Stimulated activated effector memory CD8-positive, alpha-beta T cell treated with anti-CD3 and anti-CD28 coated beads, Interleukin-12 subunit alpha, Interleukin-12 subunit beta, amount 100 ng/mL, for 72 hours (primary cell): ENCODE results near the gene PCNX2.

Source experiments
- ATAC-seq: fragments of 150-1000 bp; cut with Tn5 transposase; 2 replicates; pipeline ENCODE4 v1.10.0; 2021
- DNase-seq, 2 donors: peaks; one replicate each; pipeline ENCODE4 v3.0.0; 2021 to 2022; ENCODE audit warnings: low spot score in 2 of 2
- H3K27ac Mint-ChIP-seq: one replicate; pipeline ENCODE4 v1.8.0; 2022; ENCODE audit warnings: mild to moderate bottlenecking, mixed read lengths
- H3K36me3 Mint-ChIP-seq: one replicate; pipeline ENCODE4 v1.8.0; 2022; ENCODE audit warnings: mild to moderate bottlenecking, mixed read lengths
- H3K4me1 Mint-ChIP-seq: one replicate; pipeline ENCODE4 v1.8.0; 2022; ENCODE audit warnings: mixed read lengths
- H3K4me3 Mint-ChIP-seq: one replicate; pipeline ENCODE4 v1.8.0; 2022; ENCODE audit warnings: mild to moderate bottlenecking, mixed read lengths
- H3K9me3 Mint-ChIP-seq: one replicate; pipeline ENCODE4 v1.8.0; 2022; ENCODE audit warnings: mixed read lengths

PCNX2 gene

DNA sequence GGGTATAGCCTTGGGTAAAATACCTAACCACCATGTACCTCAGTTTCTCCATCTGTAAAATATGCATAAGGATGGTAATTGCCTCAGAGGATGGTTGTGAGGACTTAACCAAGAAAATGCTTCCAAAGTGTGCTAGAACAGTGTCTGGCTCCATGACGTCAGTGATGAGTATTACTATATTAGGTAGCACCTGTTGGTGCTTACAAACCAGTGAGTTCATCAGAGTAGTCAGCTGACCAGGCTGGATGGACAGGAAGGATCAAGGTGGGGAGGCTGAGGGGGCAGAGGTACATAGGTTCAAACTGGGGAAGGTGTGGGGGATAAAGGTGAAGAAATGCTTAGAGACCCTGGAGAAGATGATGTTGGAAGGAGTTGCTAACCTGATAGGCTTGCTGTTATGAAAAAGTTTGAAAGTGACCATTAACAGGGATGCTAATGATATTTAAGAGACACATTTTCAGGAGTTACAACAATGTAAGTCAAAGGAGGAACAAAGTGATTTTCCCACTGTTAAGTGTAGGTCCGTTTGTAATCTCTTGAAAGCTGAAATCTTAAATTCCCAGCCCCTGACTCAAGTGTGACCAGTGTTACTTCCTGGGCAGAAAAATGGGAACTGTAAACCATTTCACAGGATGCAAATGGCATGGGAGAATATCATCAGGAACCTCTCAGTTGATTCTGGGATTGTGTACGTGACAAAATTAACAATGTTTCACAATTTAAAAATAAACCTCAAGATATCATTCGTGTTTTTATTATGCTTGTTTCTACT, 340.7 kb downstream of the PCNX2 start:
- DNase-seq: peak in 1 of 2 donors; percentile 4

DNA sequence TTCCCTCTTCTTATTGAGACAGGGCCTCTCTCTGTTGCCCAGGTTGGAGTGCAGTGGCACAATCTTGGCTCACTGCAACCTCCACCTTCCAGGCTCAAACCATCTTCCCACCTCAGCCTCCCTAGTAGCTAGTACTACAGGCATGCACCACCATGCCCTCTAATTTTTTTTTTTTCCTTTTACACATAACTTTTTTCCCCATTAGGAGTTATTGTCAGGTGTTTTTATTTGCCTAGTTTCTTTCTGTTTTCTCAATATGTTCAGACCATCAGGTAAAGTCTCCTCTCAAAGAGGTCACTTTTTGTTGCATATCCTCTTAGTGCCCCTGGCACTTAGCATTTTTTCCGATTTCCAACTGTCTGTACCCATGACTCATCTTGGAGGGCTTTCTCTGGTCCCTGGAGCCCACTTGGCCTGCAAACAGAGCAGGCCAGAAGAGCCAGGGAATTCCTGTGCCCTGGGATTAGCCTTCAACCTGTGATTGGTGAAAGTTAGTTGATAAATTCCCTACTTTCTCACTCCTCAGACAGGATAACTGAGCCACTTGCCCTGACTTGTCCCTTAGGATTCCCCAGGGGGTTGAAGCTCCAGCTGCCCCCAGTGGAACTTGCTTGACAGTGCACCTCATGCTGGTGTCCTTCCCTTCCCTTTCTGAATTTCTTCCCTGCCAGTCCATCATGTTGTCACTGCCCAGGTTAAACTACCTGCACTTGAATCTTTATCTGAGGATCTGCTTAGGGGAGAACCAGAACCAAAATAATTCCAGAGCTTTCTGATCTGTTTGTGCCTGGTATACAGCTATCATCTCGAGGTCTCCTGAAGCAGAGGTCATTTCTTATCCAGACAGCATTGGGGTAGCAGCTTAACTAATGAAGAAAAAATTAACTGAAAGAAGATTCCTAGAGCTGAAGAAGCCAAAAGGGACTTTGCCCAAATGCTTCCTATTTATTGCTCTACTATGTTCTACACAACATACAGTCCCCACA, 342.7 kb downstream of the PCNX2 start:
- H3K4me3 Mint-ChIP-seq: peak overlapping the region; percentile 86
- H3K36me3 Mint-ChIP-seq: peaks cover 27% of the 10 kb centered on the region
- no peak for ATAC-seq
- no peaks in the 10 kb centered on the region for H3K9me3 Mint-ChIP-seq
- no peak for DNase-seq
- peak overlapping the region; percentile 50 for H3K27ac Mint-ChIP-seq
- peaks cover 37% of the 10 kb centered on the region for H3K4me1 Mint-ChIP-seq

More for the DNA sequence above, 340.7 kb downstream of the PCNX2 start:
- Mint-ChIP-seq H3K27ac (peak overlapping the region; percentile 2), H3K4me3 (no peak overlapping the region), H3K9me3 (no peaks in the 10 kb centered on the region), H3K36me3 (peaks cover 47% of the 10 kb centered on the region), H3K4me1 (peaks cover 29% of the 10 kb centered on the region)
- ATAC-seq: no peak

DNA sequence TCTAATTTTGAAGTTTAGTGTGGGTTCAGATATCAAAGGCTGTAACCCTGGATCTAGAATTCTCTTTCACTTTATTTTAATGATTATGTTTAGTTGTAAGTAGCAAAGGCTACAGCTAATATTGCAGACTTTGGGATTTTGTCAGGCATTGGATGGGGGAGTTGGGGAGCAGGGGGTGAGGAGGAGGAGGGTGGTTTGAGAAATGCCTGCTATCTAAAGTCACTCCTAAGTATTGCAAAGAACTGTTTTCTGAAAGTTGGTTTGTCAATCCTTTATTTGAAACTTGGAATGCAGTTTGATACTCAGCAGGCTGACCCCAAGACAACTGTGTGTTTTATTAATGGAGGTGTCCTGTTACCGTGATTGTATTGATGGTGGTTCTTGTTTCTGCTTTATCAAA, 343.9 kb downstream of the PCNX2 start:
- Mint-ChIP-seq H3K27ac (peak overlapping the region; percentile 88), H3K9me3 (no peaks in the 10 kb centered on the region), H3K36me3 (peaks cover 15% of the 10 kb centered on the region), H3K4me3 (peak overlapping the region; percentile 86), H3K4me1 (peaks cover 37% of the 10 kb centered on the region)
- no peak for DNase-seq
- no peak for ATAC-seq

DNA sequence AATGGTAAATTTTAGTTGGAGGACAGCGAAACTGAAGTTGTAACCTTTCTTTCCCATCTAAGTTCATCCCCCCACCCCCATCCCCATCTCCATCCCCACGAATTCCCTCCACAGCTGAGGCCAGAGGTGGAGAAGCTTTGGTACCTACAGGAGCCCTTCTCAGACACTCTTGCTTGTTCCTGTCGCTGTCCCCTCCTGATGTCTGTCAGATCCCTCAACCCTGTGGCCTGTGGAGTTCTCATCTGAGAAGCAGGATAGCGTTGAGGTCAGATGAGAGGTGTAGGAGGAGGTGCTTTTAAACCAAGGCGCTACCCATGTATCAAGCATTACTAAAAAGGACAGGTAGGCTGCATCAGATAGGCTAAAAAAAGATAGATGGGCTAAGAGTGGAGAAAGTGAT, 344.3 kb downstream of the PCNX2 start:
- ATAC-seq (peak; percentile 64), DNase-seq (peak in 1 of 2 donors; percentile 57)
- H3K4me1 Mint-ChIP-seq: peaks cover 37% of the 10 kb centered on the region
- H3K9me3 Mint-ChIP-seq: no peaks in the 10 kb centered on the region
- H3K36me3 Mint-ChIP-seq: peaks cover 11% of the 10 kb centered on the region
- H3K27ac Mint-ChIP-seq: peak overlapping the region; percentile 88
- peak overlapping the region; percentile 86 for H3K4me3 Mint-ChIP-seq

DNA sequence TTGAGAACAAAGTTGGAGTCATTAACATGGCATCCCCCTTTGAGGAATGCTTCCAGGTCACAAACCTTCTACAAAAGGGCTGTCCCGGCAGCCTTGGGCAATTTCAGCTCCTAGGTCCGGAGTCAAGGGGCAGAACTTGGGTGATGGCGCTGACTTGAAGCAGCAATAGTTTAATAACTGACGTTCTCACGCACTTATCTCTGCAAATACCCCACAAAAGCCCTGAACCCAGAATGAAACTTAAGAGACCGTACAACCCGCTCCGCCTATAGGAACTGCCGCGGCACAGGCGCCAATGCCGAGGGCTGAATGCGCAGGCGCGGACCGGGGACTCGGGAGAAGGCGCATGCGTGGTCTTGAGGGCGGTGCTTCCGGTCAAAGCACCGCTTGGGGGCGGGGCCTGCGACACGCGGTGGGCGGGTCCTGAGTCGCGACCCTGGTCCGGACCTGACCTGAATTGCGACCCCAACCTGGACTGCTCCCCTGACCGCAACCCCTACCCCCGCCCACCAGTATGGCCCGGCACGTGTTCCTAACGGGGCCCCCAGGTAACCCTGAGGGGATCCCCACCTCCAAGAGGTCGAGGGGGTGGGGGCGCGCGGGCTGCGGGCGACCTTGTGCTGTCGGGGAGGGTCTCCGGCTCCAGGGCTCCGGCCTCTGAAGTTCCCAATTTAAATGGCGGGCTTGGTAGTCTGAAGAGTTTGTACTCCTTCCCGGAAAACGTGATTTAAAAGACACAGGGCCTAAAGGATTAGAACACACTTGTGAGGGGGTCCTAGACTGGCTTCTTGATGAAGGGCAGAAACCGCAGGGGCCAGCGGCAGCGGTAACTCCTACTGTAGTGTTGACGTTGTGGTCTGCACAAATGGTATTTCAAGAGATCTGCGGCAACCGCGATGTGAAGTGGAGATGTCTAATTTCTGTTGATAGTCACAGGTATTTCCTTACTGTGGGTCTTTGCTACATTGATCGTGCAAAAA, 345.0 kb downstream of the PCNX2 start, which contains the start of gene NTPCR:
Gene NTPCR, plus strand, starts transcription at position 415 of the 980 bp plus-strand sequence. Its CDS starts 100 bp downstream, at position 515.
- Mint-ChIP-seq H3K4me1 (peaks cover 37% of the 10 kb centered on the region), H3K27ac (peak within 1 kb of the TSS; percentile 88), H3K36me3 (peaks cover 9% of the 10 kb centered on the region), H3K4me3 (peak within 1 kb of the TSS; percentile 86), H3K9me3 (no peaks in the 10 kb centered on the region)
- peak; percentile 98 to 99 for DNase-seq
- ATAC-seq: peak; percentile 84

DNA sequence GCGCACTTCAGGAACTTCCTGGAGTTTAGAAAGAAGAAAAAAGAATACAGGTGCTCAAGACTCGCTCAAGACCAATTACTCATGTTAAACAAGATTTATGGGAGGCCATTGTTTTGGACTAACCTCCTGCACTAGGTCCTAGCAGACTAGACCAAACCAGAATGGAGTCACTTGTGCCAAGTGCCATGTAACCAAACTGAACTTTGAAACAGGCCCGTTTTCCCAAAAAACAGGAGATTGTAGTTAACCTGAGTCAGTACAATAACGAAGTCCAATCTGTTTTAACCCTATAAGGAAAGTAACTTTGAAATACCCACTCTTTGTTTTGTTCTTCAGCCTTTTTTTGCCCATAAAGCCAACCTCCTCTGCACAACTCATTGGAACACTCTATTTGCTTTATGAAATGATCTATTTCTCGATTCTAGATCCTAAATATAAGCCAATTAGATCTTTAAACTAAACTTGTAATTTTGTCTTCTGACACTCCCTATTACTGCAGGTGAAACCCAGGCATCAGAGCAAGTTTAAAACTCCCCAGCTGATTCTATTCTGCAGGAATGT, 345.8 kb downstream of the PCNX2 start:
- Mint-ChIP-seq H3K4me1 (peaks cover 41% of the 10 kb centered on the region), H3K27ac (peak overlapping the region; percentile 88), H3K9me3 (no peaks in the 10 kb centered on the region), H3K4me3 (peak overlapping the region; percentile 86), H3K36me3 (peaks cover 9% of the 10 kb centered on the region)
- DNase-seq (no peak), ATAC-seq (no peak)

DNA sequence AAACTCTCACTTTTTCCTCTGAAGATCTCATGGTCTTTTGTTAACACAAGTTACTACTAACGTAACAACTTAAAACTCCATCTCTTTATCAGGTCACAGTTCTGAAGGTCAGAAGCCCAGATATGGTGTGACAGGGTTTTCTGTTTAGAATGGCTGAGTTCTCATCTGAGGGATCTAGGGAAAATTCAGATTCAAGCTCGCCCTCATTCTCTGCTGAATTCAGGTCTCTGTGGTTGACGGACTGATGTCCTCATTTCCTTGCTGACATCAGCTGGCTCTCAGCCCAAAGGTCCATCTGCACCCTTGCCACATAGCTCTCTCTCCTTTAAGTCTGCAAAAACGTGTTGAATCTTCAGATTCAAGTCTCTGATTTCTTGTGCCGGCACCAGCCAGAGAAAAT, 351.2 kb downstream of the PCNX2 start:
- Mint-ChIP-seq H3K4me1 (peaks cover 27% of the 10 kb centered on the region), H3K9me3 (no peaks in the 10 kb centered on the region), H3K36me3 (no peaks in the 10 kb centered on the region), H3K27ac (peak overlapping the region; percentile 81), H3K4me3 (peak overlapping the region; percentile 51)
- ATAC-seq (peak; percentile 52), DNase-seq (no peak)

DNA sequence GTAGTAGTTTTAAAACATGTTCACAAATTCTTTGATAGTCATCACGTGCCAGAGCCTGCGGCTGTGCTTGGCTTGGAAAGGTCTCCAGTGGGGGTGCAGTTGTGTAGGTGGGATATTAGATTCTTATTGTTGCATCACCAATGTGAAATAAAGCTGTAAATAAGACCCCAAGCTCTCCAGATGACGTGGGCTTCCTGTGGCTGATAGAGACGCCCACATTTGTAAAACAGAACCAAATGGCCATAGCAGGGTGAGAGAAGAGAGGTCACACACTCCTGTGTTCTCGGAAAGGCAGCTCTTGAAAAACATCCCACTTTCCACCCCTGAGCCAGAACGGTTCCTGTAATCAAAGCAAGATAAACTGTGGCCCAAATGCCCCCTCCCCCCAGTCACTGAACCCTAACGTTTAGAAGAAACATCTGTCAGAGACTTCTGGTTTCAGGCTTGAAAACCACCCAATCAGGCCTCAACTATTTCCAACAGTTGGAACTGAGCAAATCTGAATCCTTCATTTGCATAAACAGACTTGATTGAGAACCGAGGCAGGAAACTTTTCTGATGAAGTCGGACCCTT, 351.8 kb downstream of the PCNX2 start:
- peak in 1 of 2 donors; percentile 62 for DNase-seq
- no peaks in the 10 kb centered on the region for H3K9me3 Mint-ChIP-seq
- peak; percentile 79 for ATAC-seq
- H3K4me3 Mint-ChIP-seq: peak overlapping the region; percentile 51
- H3K4me1 Mint-ChIP-seq: peaks cover 23% of the 10 kb centered on the region
- peak overlapping the region; percentile 81 for H3K27ac Mint-ChIP-seq
- H3K36me3 Mint-ChIP-seq: no peaks in the 10 kb centered on the region

DNA sequence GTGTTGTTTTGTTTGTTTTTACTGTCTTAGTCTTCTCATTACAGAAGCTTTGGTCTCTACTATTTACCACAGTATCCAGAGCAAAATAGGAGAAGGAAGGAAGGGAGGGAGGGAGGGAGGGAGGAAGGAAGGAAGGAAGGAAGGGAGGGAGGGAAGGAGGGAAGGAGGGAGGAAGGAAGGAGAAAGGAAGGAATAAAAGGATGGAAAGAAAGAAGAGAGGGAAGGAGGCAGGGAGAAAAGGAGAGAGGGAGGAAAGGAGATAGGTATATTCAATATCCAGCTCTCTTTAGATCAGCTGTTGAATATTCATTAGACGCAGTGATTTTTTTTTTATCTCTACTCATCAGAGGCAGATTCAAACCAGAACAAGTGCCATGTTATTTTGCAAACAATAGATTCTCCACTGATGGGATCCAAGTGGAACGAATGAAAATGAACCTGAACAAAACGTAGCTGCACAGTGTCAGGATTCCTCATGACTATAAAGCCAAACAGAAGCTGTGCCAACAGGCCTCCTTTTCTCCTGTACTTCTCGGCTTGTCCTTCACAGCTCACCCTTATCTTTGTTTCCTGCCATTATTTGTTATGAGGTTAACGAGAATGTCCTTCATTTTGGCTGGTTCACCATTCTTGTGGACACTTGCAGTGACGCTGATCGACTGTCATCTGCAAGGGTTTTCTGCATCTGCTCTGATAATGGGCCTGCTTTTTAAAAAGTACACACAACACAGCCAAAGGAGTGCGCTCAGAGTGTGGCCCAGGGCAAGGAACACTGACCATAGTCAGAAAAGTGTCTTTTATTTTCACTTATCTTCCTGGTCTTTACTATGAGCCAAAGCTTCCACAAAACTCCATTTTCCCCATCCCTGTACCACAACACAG, 352.9 kb downstream of the PCNX2 start:
- no peak for ATAC-seq
- H3K9me3 Mint-ChIP-seq: no peaks in the 10 kb centered on the region
- H3K4me1 Mint-ChIP-seq: peaks cover 23% of the 10 kb centered on the region
- H3K27ac Mint-ChIP-seq: no peak overlapping the region
- H3K36me3 Mint-ChIP-seq: no peaks in the 10 kb centered on the region
- H3K4me3 Mint-ChIP-seq: no peak overlapping the region
- DNase-seq: no peak

DNA sequence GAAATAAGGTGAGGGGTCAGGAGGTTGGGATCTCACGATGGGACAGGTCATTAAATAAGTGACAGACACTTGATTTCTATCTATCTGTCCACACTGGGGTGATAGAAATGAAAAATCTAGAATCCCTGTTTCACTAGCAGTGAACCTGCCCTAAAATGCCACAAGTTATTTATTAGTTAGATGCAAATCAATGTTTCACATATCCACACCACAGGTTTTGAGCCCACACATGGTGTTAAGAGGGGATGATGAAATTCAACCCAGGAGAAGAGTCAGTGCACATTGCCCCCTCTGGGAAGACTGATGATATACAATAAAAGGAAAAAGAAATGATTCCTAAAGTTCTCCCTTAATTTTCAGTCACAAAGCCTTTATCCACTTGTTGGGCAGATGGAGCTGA, 355.3 kb downstream of the PCNX2 start:
- peaks cover 23% of the 10 kb centered on the region for H3K4me1 Mint-ChIP-seq
- no peak overlapping the region for H3K4me3 Mint-ChIP-seq
- no peak for DNase-seq
- no peak for ATAC-seq
- no peaks in the 10 kb centered on the region for H3K36me3 Mint-ChIP-seq
- no peaks in the 10 kb centered on the region for H3K9me3 Mint-ChIP-seq
- H3K27ac Mint-ChIP-seq: no peak overlapping the region

DNA sequence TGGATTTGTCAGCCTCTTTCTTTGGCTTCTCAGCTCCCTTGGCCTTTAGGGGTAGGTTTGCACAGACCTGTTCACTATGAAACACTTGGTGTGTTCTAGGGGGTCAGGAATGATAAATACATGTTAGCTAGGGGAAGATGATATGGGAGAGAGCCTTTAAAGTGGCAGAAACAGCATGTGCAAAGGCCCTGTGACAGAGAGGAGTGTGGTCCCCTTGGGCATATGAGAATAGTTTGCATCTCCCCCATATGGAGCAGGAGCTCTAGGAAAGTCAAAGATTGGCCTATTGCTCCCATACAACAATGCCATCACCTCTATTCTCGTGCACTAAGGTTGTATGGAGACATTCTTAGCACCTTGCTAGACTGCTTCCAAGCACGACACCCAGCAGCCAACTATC, 355.8 kb downstream of the PCNX2 start:
- Mint-ChIP-seq H3K36me3 (no peaks in the 10 kb centered on the region), H3K4me3 (no peak overlapping the region), H3K9me3 (no peaks in the 10 kb centered on the region), H3K4me1 (peaks cover 20% of the 10 kb centered on the region), H3K27ac (no peak overlapping the region)
- ATAC-seq (no peak), DNase-seq (peak in 1 of 2 donors; percentile 25)

DNA sequence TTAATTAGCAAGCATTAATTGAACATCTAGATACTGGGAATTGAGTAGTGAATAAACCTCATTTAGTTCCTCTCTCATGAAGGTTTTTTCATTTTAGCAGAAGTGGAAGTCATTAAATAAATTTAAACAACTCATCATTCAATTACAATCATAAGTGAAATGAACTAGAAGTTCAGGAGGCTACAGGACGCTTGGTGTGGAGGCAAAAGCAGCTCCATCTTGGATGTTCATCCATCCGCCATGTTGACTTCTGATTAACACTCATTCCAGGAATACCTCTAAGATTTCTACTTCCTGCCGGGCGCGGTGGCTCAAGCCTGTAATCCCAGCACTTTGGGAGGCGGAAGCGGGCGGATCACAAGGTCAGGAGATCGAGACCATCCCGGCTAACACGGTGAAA, 356.6 kb downstream of the PCNX2 start:
- ATAC-seq (no peak), DNase-seq (peak in 1 of 2 donors; percentile 13)
- no peak overlapping the region for H3K4me3 Mint-ChIP-seq
- H3K9me3 Mint-ChIP-seq: no peaks in the 10 kb centered on the region
- peaks cover 12% of the 10 kb centered on the region for H3K4me1 Mint-ChIP-seq
- no peaks in the 10 kb centered on the region for H3K36me3 Mint-ChIP-seq
- H3K27ac Mint-ChIP-seq: no peak overlapping the region

DNA sequence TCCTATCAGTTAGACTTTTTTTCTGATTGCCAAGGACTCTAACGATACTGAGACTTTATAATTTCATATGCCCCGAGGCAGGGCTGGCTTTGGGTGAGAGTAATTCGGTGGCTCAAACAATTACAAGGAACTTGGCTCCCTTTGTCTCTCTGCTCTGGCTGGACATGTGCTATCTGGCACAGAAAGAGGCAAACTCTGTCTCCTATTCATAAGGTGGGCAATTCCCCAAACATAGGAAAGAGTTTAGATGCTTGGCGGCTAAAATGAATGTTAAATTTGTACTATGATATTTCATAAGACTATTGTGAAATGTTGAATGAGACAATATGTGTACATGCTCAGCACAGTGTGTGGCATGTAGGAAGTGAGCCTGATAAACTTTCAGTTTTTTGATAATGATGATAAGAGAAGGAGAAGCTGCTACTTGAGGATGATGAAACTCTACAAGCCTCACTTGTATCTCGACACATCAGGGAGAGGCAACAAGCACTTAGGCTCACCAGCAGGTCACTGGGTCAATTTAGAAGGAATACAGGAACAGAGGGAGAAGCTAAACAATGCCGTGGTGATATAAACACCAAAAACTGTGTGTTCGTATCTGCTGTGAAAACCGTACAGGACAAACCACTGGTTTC, 357.7 kb downstream of the PCNX2 start:
- no peaks in the 10 kb centered on the region for H3K36me3 Mint-ChIP-seq
- no peak overlapping the region for H3K4me3 Mint-ChIP-seq
- H3K4me1 Mint-ChIP-seq: peaks cover under 1% of the 10 kb centered on the region
- H3K9me3 Mint-ChIP-seq: no peaks in the 10 kb centered on the region
- no peak overlapping the region for H3K27ac Mint-ChIP-seq
- ATAC-seq (no peak), DNase-seq (peak in 1 of 2 donors; percentile 26)
